ENCODE data around the gene MSH3. TPM values are rescaled to one million over a fixed set of nuclear protein-coding genes. Genes with fewer than 3 reads are reported as not detected.
"Not testable (repeated sequence)": the region's sequence is repeated elsewhere in the genome, so short reads cannot be mapped to it uniquely, and the experiment has no call there.

Gene MSH3
- total RNA-seq, 1 experiment from 2014 or later, result 17.2 TPM

DNA sequence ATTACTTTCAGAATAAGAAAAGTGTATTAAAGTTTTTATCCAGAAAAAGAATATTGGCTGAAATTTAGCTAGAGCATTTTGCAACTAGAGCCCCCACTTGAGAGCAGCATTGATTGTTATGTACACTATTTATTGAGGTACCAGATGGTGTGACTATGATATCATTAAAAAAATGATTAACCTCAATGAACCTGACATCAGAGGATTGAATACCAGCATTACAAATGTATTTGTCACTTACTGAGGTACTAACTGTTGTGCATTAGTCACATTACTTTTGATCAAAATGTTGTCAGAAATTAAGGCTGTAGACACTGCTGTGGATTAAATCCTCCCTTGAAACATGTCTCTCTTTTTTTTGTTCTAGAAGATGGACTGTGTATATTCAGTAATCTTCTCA, 128.2 kb downstream of the MSH3 start:
- no TSS peak for BruUV-seq (replicated peaks)

GRCh38 chr5:80783751-80784150, 129.3 kb downstream of the MSH3 start:
- not testable (repeated sequence) for DNase-seq; H3K27ac Mint-ChIP-seq (ENCODE audit: unreplicated experiment); H3K4me3 Mint-ChIP-seq (ENCODE audit: low read depth, unreplicated experiment); BruUV-seq (replicated peaks); H3K9me3 Mint-ChIP-seq (ENCODE audit: low read depth, unreplicated experiment); H3K27me3 Mint-ChIP-seq (ENCODE audit: unreplicated experiment); H3K36me3 Mint-ChIP-seq (ENCODE audit: insufficient read depth, unreplicated experiment)
- peaks cover 22% of the 10 kb centered on the region for H3K4me1 Mint-ChIP-seq (ENCODE audit: low read depth, unreplicated experiment)
- intact Hi-C loops (cut with micrococcal nuclease; ENCODE audit: unreplicated experiment), result loop anchor here (5.0 kb wide), 1 partner anchor 184 kb away; no protein-coding TSS in a partner anchor
- CTCF ChIA-PET, result interaction anchor here (0.7 kb wide), 1 partner anchor 528 kb away, joined by 6 read pairs; the partner anchor contains the start of gene SERINC5

More for the DNA sequence above, 128.2 kb downstream of the MSH3 start:
- Mint-ChIP-seq H3K9me3 (ENCODE audit: low read depth, unreplicated experiment) (no peaks in the 10 kb centered on the region), H3K4me1 (ENCODE audit: low read depth, unreplicated experiment) (peaks cover 22% of the 10 kb centered on the region), H3K36me3 (ENCODE audit: insufficient read depth, unreplicated experiment) (peaks cover 5% of the 10 kb centered on the region), H3K4me3 (ENCODE audit: low read depth, unreplicated experiment) (no peak overlapping the region), H3K27me3 (ENCODE audit: unreplicated experiment) (no peaks in the 10 kb centered on the region), H3K27ac (ENCODE audit: unreplicated experiment) (no peak overlapping the region)
- DNase-seq, result no peak
- intact Hi-C loops (cut with micrococcal nuclease; ENCODE audit: unreplicated experiment), result loop anchor here (5.0 kb wide), 1 partner anchor 185 kb away; no protein-coding TSS in a partner anchor
- no peak for TF ChIP-seq CTCF (IDR thresholded peaks at IDR 0.05; ENCODE audit: unreplicated experiment)
- CTCF ChIA-PET, result no interaction called here

- DNase-seq, result no peak
- intact Hi-C loops (cut with micrococcal nuclease; ENCODE audit: unreplicated experiment), result loop anchor here (5.0 kb wide), 1 partner anchor 183 kb away; no protein-coding TSS in a partner anchor
- Mint-ChIP-seq H3K4me1 (ENCODE audit: low read depth, unreplicated experiment) (peaks cover 22% of the 10 kb centered on the region), H3K27ac (ENCODE audit: unreplicated experiment) (no peak overlapping the region), H3K4me3 (ENCODE audit: low read depth, unreplicated experiment) (no peak overlapping the region), H3K36me3 (ENCODE audit: insufficient read depth, unreplicated experiment) (peaks cover 5% of the 10 kb centered on the region), H3K27me3 (ENCODE audit: unreplicated experiment) (no peaks in the 10 kb centered on the region), H3K9me3 (ENCODE audit: low read depth, unreplicated experiment) (no peaks in the 10 kb centered on the region)
- BruUV-seq (replicated peaks), result no TSS peak
- TF ChIP-seq CTCF (IDR thresholded peaks at IDR 0.05; ENCODE audit: unreplicated experiment), result no peak
- CTCF ChIA-PET, result no interaction called here
These were observed 130.0 kb downstream of the MSH3 start for GRCh38 chr5:80784451-80784850.

DNA sequence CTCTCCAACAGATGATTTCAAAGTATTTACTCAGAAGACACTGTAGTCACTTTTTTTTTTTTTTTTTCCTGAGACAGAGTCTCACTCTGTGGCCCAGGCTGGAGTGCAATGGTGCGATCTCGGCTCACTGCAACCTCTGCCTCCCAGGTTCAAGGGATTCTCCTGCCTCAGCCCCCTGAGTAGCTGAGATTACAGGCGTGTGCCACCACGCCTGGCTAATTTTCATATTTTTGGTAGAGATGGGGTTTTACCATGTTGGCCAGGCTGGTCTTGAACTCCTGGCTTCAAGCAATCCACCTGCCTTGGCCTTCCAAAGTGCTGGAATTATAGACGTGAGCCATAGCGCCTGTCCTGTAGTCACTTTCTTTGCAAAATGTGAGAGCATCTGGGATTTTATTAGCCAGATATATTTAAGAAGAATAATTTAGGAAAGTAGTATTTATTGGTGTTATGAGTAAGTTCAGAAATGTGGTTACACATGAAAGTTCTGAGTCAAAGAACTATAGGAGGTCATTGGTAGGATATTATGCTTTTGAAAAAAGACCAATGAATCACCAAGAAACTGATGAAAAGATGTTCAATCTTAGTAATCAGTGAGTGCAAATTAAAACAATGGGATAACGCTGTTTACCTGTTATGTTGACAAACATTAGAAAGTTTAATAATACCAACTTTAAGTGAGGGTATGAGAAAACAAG, 135.0 kb downstream of the MSH3 start:
- BruUV-seq (replicated peaks); H3K27me3 Mint-ChIP-seq (ENCODE audit: unreplicated experiment); intact Hi-C loops (cut with micrococcal nuclease; ENCODE audit: unreplicated experiment); H3K27ac Mint-ChIP-seq (ENCODE audit: unreplicated experiment); H3K4me1 Mint-ChIP-seq (ENCODE audit: low read depth, unreplicated experiment); DNase-seq; H3K4me3 Mint-ChIP-seq (ENCODE audit: low read depth, unreplicated experiment); H3K9me3 Mint-ChIP-seq (ENCODE audit: low read depth, unreplicated experiment); H3K36me3 Mint-ChIP-seq (ENCODE audit: insufficient read depth, unreplicated experiment): not testable (repeated sequence)
- CTCF ChIA-PET, result interaction anchor here (0.7 kb wide), 1 partner anchor 1488 kb away, joined by 4 read pairs; no protein-coding TSS in a partner anchor

- H3K27me3 Mint-ChIP-seq (ENCODE audit: unreplicated experiment), result no peaks in the 10 kb centered on the region
- no peaks in the 10 kb centered on the region for H3K36me3 Mint-ChIP-seq (ENCODE audit: insufficient read depth, unreplicated experiment)
- no peak overlapping the region for H3K27ac Mint-ChIP-seq (ENCODE audit: unreplicated experiment)
- H3K9me3 Mint-ChIP-seq (ENCODE audit: low read depth, unreplicated experiment), result no peaks in the 10 kb centered on the region
- intact Hi-C loops (cut with micrococcal nuclease; ENCODE audit: unreplicated experiment), result no loop called here
- CTCF ChIA-PET, result interaction anchor here (0.7 kb wide), 1 partner anchor 620 kb away, joined by 3 read pairs; no protein-coding TSS in a partner anchor
- H3K4me3 Mint-ChIP-seq (ENCODE audit: low read depth, unreplicated experiment), result no peak overlapping the region
- no peaks in the 10 kb centered on the region for H3K4me1 Mint-ChIP-seq (ENCODE audit: low read depth, unreplicated experiment)
- no TSS peak for BruUV-seq (replicated peaks)
- TF ChIP-seq CTCF (IDR thresholded peaks at IDR 0.05; ENCODE audit: unreplicated experiment), result no peak
- DNase-seq, result no peak
These were observed 136.2 kb downstream of the MSH3 start for GRCh38 chr5:80790698-80791097.

Data from Calu3 (cell line).